Measurements from ENCODE around the gene CHST7.

The CHST7 gene

GRCh38 chrX:46634577-46634976, 61.0 kb downstream of the CHST7 start:
- no peaks in the 10 kb centered on the region for H3K27me3 ChIP-seq
- no peak overlapping the region for H3K27ac ChIP-seq
- no peaks in the 10 kb centered on the region for H3K36me3 ChIP-seq
- no peak for TF ChIP-seq CTCF (IDR thresholded peaks at IDR 0.05)
- H3K9me3 ChIP-seq, result no peaks in the 10 kb centered on the region
- H3K4me1 ChIP-seq (ENCODE audit: control insufficient read depth in 1 of 2, insufficient read depth in 1 of 2, low read depth in 1 of 2, low read length in 1 of 2), result peaks cover 4 to 10% of the 10 kb centered on the region in 2 experiments
- H3K4me3 ChIP-seq (ENCODE audit: low read depth in 1 of 2, low read length in 1 of 2), result no peak overlapping the region

DNA sequence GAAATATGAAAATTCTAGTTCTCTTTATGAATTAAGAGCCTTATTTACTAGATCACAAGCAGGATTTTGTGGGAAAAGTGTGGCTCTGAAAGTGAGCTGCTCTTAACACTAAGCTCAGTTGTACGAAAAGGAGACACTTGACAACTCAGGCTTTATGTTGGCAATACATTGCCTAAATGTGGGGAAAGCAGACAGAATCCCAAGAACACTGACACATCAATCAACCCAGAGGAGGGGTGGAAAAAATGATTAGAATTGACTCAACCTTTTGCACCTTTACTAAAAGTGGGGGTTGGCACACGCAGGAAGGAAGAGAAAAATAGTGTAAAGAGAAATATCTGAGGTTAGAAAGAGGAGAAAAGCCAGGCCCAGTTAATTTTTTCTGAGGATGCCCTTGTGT, 61.6 kb downstream of the CHST7 start:
- Histone ChIP-seq H3K9me3 (no peaks in the 10 kb centered on the region), H3K4me3 (ENCODE audit: low read depth in 1 of 2, low read length in 1 of 2) (no peak overlapping the region), H3K36me3 (no peaks in the 10 kb centered on the region), H3K4me1 (ENCODE audit: control insufficient read depth in 1 of 2, insufficient read depth in 1 of 2, low read depth in 1 of 2, low read length in 1 of 2) (peaks cover 0 to 4% of the 10 kb centered on the region in 2 experiments), H3K27me3 (no peaks in the 10 kb centered on the region), H3K27ac (no peak overlapping the region)
- TF ChIP-seq CTCF (IDR thresholded peaks at IDR 0.05), result no peak

- Histone ChIP-seq H3K4me3 (ENCODE audit: low read depth in 1 of 2, low read length in 1 of 2) (no peak overlapping the region), H3K36me3 (no peaks in the 10 kb centered on the region)
- TF ChIP-seq CTCF (IDR thresholded peaks at IDR 0.05), result no peak
Observed at GRCh38 chrX:46636223-46636622, 62.7 kb downstream of the CHST7 start.

GRCh38 chrX:46637938-46638337, 64.4 kb downstream of the CHST7 start:
- no peaks in the 10 kb centered on the region for H3K9me3 ChIP-seq
- no peak for TF ChIP-seq CTCF (IDR thresholded peaks at IDR 0.05)

More at GRCh38 chrX:46636223-46636622, 62.7 kb downstream of the CHST7 start:
- H3K9me3 ChIP-seq, result no peaks in the 10 kb centered on the region
- no peaks in the 10 kb centered on the region for H3K27me3 ChIP-seq
- no peak overlapping the region for H3K27ac ChIP-seq
- no peaks in the 10 kb centered on the region for H3K4me1 ChIP-seq (ENCODE audit: control insufficient read depth in 1 of 2, insufficient read depth in 1 of 2, low read depth in 1 of 2, low read length in 1 of 2)

GRCh38 chrX:46642145-46642544, 68.6 kb downstream of the CHST7 start:
- peak; percentile 44 for TF ChIP-seq CTCF (IDR thresholded peaks at IDR 0.05)
- Histone ChIP-seq H3K4me3 (ENCODE audit: low read depth in 1 of 2, low read length in 1 of 2) (no peak overlapping the region), H3K9me3 (no peaks in the 10 kb centered on the region), H3K36me3 (no peaks in the 10 kb centered on the region), H3K27ac (peak overlapping the region; percentile 44), H3K4me1 (ENCODE audit: control insufficient read depth in 1 of 2, insufficient read depth in 1 of 2, low read depth in 1 of 2, low read length in 1 of 2) (no peaks in the 10 kb centered on the region), H3K27me3 (no peaks in the 10 kb centered on the region)

More at GRCh38 chrX:46637938-46638337, 64.4 kb downstream of the CHST7 start:
- H3K27ac ChIP-seq, result no peak overlapping the region
- no peaks in the 10 kb centered on the region for H3K4me1 ChIP-seq (ENCODE audit: control insufficient read depth in 1 of 2, insufficient read depth in 1 of 2, low read depth in 1 of 2, low read length in 1 of 2)
- H3K4me3 ChIP-seq (ENCODE audit: low read depth in 1 of 2, low read length in 1 of 2), result no peak overlapping the region
- H3K36me3 ChIP-seq, result no peaks in the 10 kb centered on the region
- H3K27me3 ChIP-seq, result no peaks in the 10 kb centered on the region

GRCh38 chrX:46643636-46644035, 70.1 kb downstream of the CHST7 start:
- H3K4me1 ChIP-seq (ENCODE audit: control insufficient read depth in 1 of 2, insufficient read depth in 1 of 2, low read depth in 1 of 2, low read length in 1 of 2), result peaks cover 0 to 1% of the 10 kb centered on the region in 2 experiments
- no peak for TF ChIP-seq CTCF (IDR thresholded peaks at IDR 0.05)
- H3K27me3 ChIP-seq, result no peaks in the 10 kb centered on the region

More at GRCh38 chrX:46643636-46644035, 70.1 kb downstream of the CHST7 start:
- Histone ChIP-seq H3K9me3 (no peaks in the 10 kb centered on the region), H3K27ac (no peak overlapping the region), H3K36me3 (no peaks in the 10 kb centered on the region), H3K4me3 (ENCODE audit: low read depth in 1 of 2, low read length in 1 of 2) (no peak overlapping the region)
